Kidney glomerular epithelial cell (primary cell): ENCODE results near the gene RGS12.

Experiments used
- DNase-seq: peaks from one replicate; lab custom pipeline; 2025; lab: John Stamatoyannopoulos, UW

The RGS12 gene

GRCh38 chr4:3253808-3254207 is 39.0 kb upstream of the RGS12 start:
- no peak for DNase-seq

- no peak for DNase-seq
These were observed 38.3 kb upstream of the RGS12 start for GRCh38 chr4:3254302-3255131.

- DNase-seq = no peak
These were observed 37.1 kb upstream of the RGS12 start for GRCh38 chr4:3255611-3256186.

- no peak for DNase-seq
These were observed 36.4 kb upstream of the RGS12 start for GRCh38 chr4:3256230-3257102.

GRCh38 chr4:3257103-3257555 is 35.7 kb upstream of the RGS12 start:
- no peak for DNase-seq

- DNase-seq = no peak
These were observed 35.0 kb upstream of the RGS12 start for GRCh38 chr4:3257556-3258482.

- no peak for DNase-seq
These were observed 31.2 kb upstream of the RGS12 start for GRCh38 chr4:3261411-3262207.

- no peak for DNase-seq
These were observed 30.4 kb upstream of the RGS12 start for GRCh38 chr4:3262208-3263052.

GRCh38 chr4:3263053-3263875 is 29.6 kb upstream of the RGS12 start:
- no peak for DNase-seq

- DNase-seq = no peak
These were observed 29.0 kb upstream of the RGS12 start for GRCh38 chr4:3263876-3264193.

GRCh38 chr4:3266076-3266475 is 26.7 kb upstream of the RGS12 start:
- DNase-seq = no peak

- DNase-seq = no peak
These were observed 25.0 kb upstream of the RGS12 start for GRCh38 chr4:3267576-3268394.

- DNase-seq = no peak
These were observed 24.3 kb upstream of the RGS12 start for GRCh38 chr4:3268395-3269104.

- no peak for DNase-seq
These were observed 23.5 kb upstream of the RGS12 start for GRCh38 chr4:3269105-3269927.

- no peak for DNase-seq
These were observed 22.7 kb upstream of the RGS12 start for GRCh38 chr4:3269991-3270611.

- no peak for DNase-seq
These were observed 21.7 kb upstream of the RGS12 start for GRCh38 chr4:3271131-3271530.
